Activated CD8-positive, alpha-beta T cell treated with anti-CD3 and anti-CD28 coated beads for 36 hours (primary cell): ENCODE results near the gene ZNHIT1. TPM values are rescaled to one million over a fixed set of nuclear protein-coding genes. Genes with fewer than 3 reads are reported as not detected.

ENCODE experiments used
- ATAC-seq: fragments of 200-7000 bp; cut with Tn5 transposase; one replicate; pipeline ENCODE4 v1.10.0; 2021; ENCODE audit warnings: mild to moderate bottlenecking, moderate library complexity
- CTCF ChIA-PET: fragments of 350-600 bp; sonication (Branson Sonifier 250); formaldehyde crosslinking; loops from one replicate; lab custom pipeline; 2021; ENCODE audit warnings: antibody characterized with exemption; lab: Charles Lee
- POLR2A ChIA-PET: fragments of 350-600 bp; sonication (Branson Sonifier 250); formaldehyde crosslinking; loops from one replicate; lab custom pipeline; 2021; ENCODE audit warnings: antibody characterized with exemption; lab: Charles Lee
- DNase-seq: peaks from one replicate; pipeline ENCODE4 v3.0.0-alpha.2; 2020
- H3K27ac Mint-ChIP-seq: one replicate; pipeline ENCODE4 v1.8.0; 2021; ENCODE audit warnings: mild to moderate bottlenecking, mixed read lengths
- H3K27me3 Mint-ChIP-seq: one replicate; pipeline ENCODE4 v1.8.0; 2021; ENCODE audit warnings: mixed read lengths
- H3K36me3 Mint-ChIP-seq: one replicate; pipeline ENCODE4 v1.8.0; 2021; ENCODE audit warnings: low read depth, mixed read lengths
- H3K4me1 Mint-ChIP-seq: one replicate; pipeline ENCODE4 v1.8.0; 2021; ENCODE audit warnings: low read depth, mixed read lengths
- H3K4me3 Mint-ChIP-seq: one replicate; pipeline ENCODE4 v1.8.0; 2021; ENCODE audit warnings: mild to moderate bottlenecking, moderate library complexity, mixed read lengths
- H3K9me3 Mint-ChIP-seq: one replicate; pipeline ENCODE4 v1.8.0; 2021; ENCODE audit warnings: mixed read lengths
- intact Hi-C: fragments of 100-400 bp; cut with micrococcal nuclease; formaldehyde crosslinking; loops from one replicate; pipeline ENCODE4 v1.10.0; 2022
- total RNA-seq, 2 experiments: library from RNA; stranded (reverse); gene quantifications; one replicate each; pipeline ENCODE4 v1.2.3, GENCODE V29; 2021
- TF ChIP-seq, protein P1 (sequence below): fragments of 200-600 bp; IDR thresholded peaks from one replicate; pipeline ENCODE4 v1.8.0; 2022; ENCODE audit warnings: antibody characterized with exemption, mild to moderate bottlenecking

The ZNHIT1 gene
- total RNA-seq, 2 experiments from 2014 or later: 36.8 to 37.9 TPM

GRCh38 chr7:101179713-101180112, 38.3 kb upstream of the ZNHIT1 start:
- TF ChIP-seq, protein P1, sequence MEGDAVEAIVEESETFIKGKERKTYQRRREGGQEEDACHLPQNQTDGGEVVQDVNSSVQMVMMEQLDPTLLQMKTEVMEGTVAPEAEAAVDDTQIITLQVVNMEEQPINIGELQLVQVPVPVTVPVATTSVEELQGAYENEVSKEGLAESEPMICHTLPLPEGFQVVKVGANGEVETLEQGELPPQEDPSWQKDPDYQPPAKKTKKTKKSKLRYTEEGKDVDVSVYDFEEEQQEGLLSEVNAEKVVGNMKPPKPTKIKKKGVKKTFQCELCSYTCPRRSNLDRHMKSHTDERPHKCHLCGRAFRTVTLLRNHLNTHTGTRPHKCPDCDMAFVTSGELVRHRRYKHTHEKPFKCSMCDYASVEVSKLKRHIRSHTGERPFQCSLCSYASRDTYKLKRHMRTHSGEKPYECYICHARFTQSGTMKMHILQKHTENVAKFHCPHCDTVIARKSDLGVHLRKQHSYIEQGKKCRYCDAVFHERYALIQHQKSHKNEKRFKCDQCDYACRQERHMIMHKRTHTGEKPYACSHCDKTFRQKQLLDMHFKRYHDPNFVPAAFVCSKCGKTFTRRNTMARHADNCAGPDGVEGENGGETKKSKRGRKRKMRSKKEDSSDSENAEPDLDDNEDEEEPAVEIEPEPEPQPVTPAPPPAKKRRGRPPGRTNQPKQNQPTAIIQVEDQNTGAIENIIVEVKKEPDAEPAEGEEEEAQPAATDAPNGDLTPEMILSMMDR: no peak
- peaks cover 52% of the 10 kb centered on the region for H3K27me3 Mint-ChIP-seq
- POLR2A ChIA-PET: interaction anchor here (0.6 kb wide), 1 partner anchor 21 kb away, joined by 3 read pairs; no protein-coding TSS in a partner anchor
- H3K36me3 Mint-ChIP-seq: no peaks in the 10 kb centered on the region
- DNase-seq (no peak), ATAC-seq (no peak)
- CTCF ChIA-PET: interaction anchor here (0.8 to 7.7 kb wide), 2 partner anchors 12 to 136 kb away, joined by 3 to 56 read pairs; no protein-coding TSS in a partner anchor
- no peak overlapping the region for H3K27ac Mint-ChIP-seq
- intact Hi-C loops: no loop called here
- H3K4me1 Mint-ChIP-seq: peaks cover 10% of the 10 kb centered on the region
- H3K4me3 Mint-ChIP-seq: no peak overlapping the region
- H3K9me3 Mint-ChIP-seq: no peaks in the 10 kb centered on the region

DNA sequence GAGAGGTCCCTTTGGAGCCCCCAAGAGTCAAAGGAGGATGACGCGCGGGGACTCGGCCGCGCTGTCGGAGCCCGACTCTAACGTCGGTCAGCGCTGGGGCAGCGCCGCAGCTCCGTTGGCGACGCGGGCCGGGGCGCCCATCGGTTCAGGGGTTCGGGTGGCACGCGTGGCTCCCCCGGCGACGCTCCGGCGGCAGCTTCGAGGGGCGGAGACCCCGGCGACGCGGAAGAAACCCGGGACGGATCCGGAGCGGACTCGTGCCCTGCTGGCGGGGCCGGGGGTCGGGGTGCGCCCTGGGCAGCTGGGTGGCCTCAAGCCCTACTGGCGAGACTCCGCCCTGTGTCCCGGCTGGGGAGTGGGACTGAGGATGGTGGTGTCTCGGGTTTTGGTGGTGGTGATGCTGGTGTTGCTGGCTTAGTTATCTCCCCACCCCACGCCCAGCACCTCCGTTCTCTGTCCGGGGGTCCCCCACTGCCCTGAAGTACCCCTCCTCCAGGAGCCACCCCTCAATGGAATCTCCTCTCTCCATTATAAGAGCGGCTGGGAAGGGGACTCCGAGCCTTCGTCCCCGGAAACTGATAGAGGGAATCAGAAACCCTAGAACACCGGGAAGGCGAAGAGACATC, 37.7 kb upstream of the ZNHIT1 start, which contains the start of gene NAT16:
NAT16 (minus strand) TSS at position 164 of the 626 bp plus-strand sequence. CDS start 5,486 bp downstream, outside the sequence.
- CTCF ChIA-PET: interaction anchor here (0.8 to 7.7 kb wide), 2 partner anchors 12 to 135 kb away, joined by 3 to 56 read pairs; no protein-coding TSS in a partner anchor
- no peak for ATAC-seq
- Mint-ChIP-seq H3K4me3 (no peak within 1 kb of the TSS), H3K27me3 (peaks cover 48% of the 10 kb centered on the region), H3K9me3 (no peaks in the 10 kb centered on the region), H3K27ac (no peak within 1 kb of the TSS), H3K4me1 (peaks cover 10% of the 10 kb centered on the region), H3K36me3 (no peaks in the 10 kb centered on the region)
- POLR2A ChIA-PET: interaction anchor here (0.6 kb wide), 1 partner anchor 20 kb away, joined by 3 read pairs; no protein-coding TSS in a partner anchor
- TF ChIP-seq, protein P1: no peak
- intact Hi-C loops: no loop called here
- DNase-seq: no peak

DNA sequence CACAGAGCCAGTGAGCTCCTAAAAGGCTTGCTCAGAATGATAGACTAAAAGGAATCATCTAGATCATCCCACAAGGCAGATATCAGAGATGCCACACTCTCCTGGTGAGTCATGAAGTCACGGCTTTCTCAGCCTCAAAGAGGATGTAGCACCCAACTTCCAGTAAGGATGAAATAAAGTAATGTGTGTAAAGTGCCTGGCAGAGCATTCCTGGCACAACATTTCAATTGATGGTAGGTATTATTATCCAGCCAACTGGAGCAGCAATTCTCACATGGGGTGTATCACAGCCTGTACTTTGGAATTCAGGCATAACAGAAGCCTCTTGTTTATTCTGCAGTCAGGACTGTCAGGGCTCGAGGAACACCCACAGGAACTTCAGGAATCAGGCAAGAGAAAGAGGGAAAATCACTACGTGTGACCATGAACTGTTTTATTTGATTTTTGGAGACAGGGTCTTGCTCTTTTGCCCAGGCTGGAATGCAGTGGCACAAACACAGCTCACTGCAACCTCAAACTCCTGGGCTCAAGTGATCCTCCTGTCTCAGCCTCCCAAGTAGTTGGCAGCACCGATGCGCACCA, 32.6 kb upstream of the ZNHIT1 start:
- no peak for ATAC-seq
- no peaks in the 10 kb centered on the region for H3K36me3 Mint-ChIP-seq
- H3K27ac Mint-ChIP-seq: no peak overlapping the region
- H3K27me3 Mint-ChIP-seq: peaks cover 22% of the 10 kb centered on the region
- H3K4me3 Mint-ChIP-seq: no peak overlapping the region
- H3K4me1 Mint-ChIP-seq: peaks cover 3% of the 10 kb centered on the region
- no peak for DNase-seq
- POLR2A ChIA-PET: no interaction called here
- CTCF ChIA-PET: interaction anchor here (1.3 to 1.4 kb wide), 2 partner anchors 58 to 97 kb away, joined by 3 to 5 read pairs; no protein-coding TSS in a partner anchor
- TF ChIP-seq, protein P1: no peak
- H3K9me3 Mint-ChIP-seq: no peaks in the 10 kb centered on the region
- intact Hi-C loops: no loop called here

DNA sequence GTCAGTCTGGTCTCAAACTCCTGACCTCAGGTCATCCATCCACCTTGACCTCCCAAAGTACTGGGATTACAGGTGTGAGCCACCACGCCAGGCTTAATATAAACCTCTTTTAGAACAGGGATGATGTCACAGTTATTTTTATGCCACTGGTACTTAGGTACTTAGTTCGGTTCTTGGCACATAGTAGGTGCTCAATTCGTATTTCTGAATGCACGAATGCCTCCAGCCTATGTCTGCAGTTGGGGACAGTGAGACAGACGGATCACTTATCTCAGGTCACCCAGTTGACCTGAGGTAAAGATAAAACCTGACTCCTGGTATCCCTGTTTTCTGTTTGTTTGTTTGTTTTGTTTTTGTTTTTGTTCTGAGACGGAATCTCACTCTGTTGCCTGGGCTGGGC, 31.8 kb upstream of the ZNHIT1 start:
- CTCF ChIA-PET: interaction anchor here (3.0 kb wide), 1 partner anchor 42 kb away, joined by 23 read pairs; no protein-coding TSS in a partner anchor
- DNase-seq (no peak), ATAC-seq (no peak)
- no peaks in the 10 kb centered on the region for H3K9me3 Mint-ChIP-seq
- H3K4me1 Mint-ChIP-seq: peaks cover 2% of the 10 kb centered on the region
- intact Hi-C loops: no loop called here
- no peak overlapping the region for H3K27ac Mint-ChIP-seq
- H3K36me3 Mint-ChIP-seq: no peaks in the 10 kb centered on the region
- H3K4me3 Mint-ChIP-seq: no peak overlapping the region
- TF ChIP-seq, protein P1: no peak
- H3K27me3 Mint-ChIP-seq: peaks cover 16% of the 10 kb centered on the region
- POLR2A ChIA-PET: no interaction called here
